Stomach (tissue), 4 donors: ENCODE measurements around the gene RNU5B-1.

Experiments
- CTCF ChIP-seq, 7 experiments: fragments of 450-650 bp in 4 of 7; fragments of 200-600 bp in 3 of 7; sonication (generic) in 3 of 7; IDR thresholded peaks; one replicate each; pipeline ENCODE4 v1.5.1; 2016 to 2019; ENCODE audit warnings: antibody characterized with exemption in 7 of 7, control low read depth in 2 of 7, mild to moderate bottlenecking in 1 of 7
- EP300 ChIP-seq: sonication (generic); formaldehyde crosslinking; IDR thresholded peaks from one replicate; pipeline ENCODE4 v1.6.1; 2017; ENCODE audit warnings: antibody characterized with exemption
- POLR2A ChIP-seq, 4 donors: fragments of 450-650 bp; IDR thresholded peaks; one replicate each; pipeline ENCODE4 v1.6.1; 2016; ENCODE audit warnings: antibody characterized with exemption in 4 of 4, control low read depth in 2 of 4, mild to moderate bottlenecking in 1 of 4, moderate library complexity in 1 of 4
- POLR2AphosphoS5 ChIP-seq, 3 donors: sonication (generic); formaldehyde crosslinking; IDR thresholded peaks; one replicate each; pipeline ENCODE4 v1.6.1; 2016; ENCODE audit warnings: antibody characterized with exemption in 3 of 3

- no peak for TF ChIP-seq CTCF (IDR thresholded peaks at IDR 0.05)
- no peak for TF ChIP-seq POLR2AphosphoS5 (IDR thresholded peaks at IDR 0.05)
- TF ChIP-seq EP300: no peak
- no peak for TF ChIP-seq POLR2A (IDR thresholded peaks at IDR 0.05)
Measured at GRCh38 chr15:65330934-65331645, 26.6 kb downstream of the RNU5B-1 start.
